A549 (cell line): ENCODE results near the gene HEATR1.

Experiments used
- EP300 ChIP-seq, 2 experiments: fragments of >200 bp; sonication (Bioruptor Twin); formaldehyde crosslinking; IDR thresholded peaks; 2 replicates in 1 of 2; 3 replicates in 1 of 2; pipeline ENCODE4 v1.6.1; 2016 to 2017
- ESRRA ChIP-seq: fragments of 150-350 bp; IDR thresholded peaks from 2 replicates; pipeline ENCODE4 v1.6.1; 2014; ENCODE audit warnings: mild to moderate bottlenecking, low read length, borderline replicate concordance
- FOXS1 ChIP-seq: fragments of 250-450 bp; sonication (Bioruptor Pico); IDR thresholded peaks from 2 replicates; pipeline ENCODE4 v1.5.0; 2020; ENCODE audit warnings: mild to moderate bottlenecking, moderate library complexity
- HOXA7 ChIP-seq: fragments of 250-450 bp; sonication (Bioruptor Pico); IDR thresholded peaks from 2 replicates; pipeline ENCODE4 v1.5.0; 2020; ENCODE audit warnings: mild to moderate bottlenecking, moderate library complexity
- MAZ ChIP-seq: fragments of 150-350 bp; IDR thresholded peaks from 2 replicates; pipeline ENCODE4 v1.6.1; 2014; ENCODE audit warnings: antibody characterized with exemption, low read depth, low read length, borderline replicate concordance
- NFE2L2 ChIP-seq: fragments of 150-350 bp; conservative IDR thresholded peaks from 2 replicates; pipeline ENCODE4 v1.6.1; 2014; ENCODE audit warnings: low read length
- RCOR1 ChIP-seq: fragments of 150-350 bp; IDR thresholded peaks from 2 replicates; pipeline ENCODE4 v1.6.1; 2014; ENCODE audit warnings: antibody characterized with exemption, low read length, low read depth
- TFCP2L1 ChIP-seq: fragments of 250-450 bp; sonication (Bioruptor Pico); IDR thresholded peaks from 2 replicates; pipeline ENCODE4 v1.5.0; 2021; ENCODE audit warnings: mild to moderate bottlenecking
- TF ChIP-seq, protein P1 (sequence below): fragments of >200 bp; sonication (Bioruptor Twin); formaldehyde crosslinking; IDR thresholded peaks from 3 replicates; pipeline ENCODE4 v1.5.1; 2016

DNA sequence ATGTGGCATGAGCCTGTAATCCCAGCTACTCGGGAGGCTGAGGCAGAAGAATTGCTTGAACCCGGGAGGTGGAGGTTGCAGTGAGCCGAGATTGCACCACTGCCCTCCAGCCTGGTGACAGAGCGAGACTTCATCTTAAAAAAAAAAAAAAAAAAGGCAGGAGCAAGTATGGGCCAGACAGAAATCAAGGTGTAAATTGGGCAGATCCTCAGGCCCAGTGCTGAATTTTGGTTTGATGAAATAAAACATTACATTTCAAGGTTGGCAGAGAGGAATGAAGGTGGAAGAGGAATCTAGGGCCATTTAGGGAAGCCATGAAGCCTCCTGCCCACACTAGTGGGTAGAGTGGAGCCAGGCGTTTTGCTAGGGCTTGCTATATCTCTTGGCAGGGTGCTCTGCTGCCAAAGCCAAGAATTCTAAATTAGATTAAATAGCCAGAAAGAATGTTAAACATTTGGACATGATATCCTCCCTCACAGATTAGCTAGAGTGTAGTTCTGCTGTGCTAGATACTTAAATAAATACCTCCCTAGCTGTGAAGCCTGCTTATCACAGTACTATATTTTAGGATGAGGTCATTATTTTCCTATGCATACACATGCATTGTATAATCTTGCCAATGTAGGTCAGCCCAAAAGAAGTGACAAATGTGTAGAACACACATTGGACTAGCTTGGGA is 97.2 kb downstream of the HEATR1 start:
- TF ChIP-seq MAZ (no peak), RCOR1 (no peak), NFE2L2 (no peak), TFCP2L1 (CRISPR knock-in tag) (no peak), EP300 (IDR thresholded peaks at IDR 0.05) (no peak), FOXS1 (CRISPR knock-in tag) (no peak), HOXA7 (CRISPR knock-in tag) (no peak), ESRRA (no peak)
- TF ChIP-seq, protein P1, sequence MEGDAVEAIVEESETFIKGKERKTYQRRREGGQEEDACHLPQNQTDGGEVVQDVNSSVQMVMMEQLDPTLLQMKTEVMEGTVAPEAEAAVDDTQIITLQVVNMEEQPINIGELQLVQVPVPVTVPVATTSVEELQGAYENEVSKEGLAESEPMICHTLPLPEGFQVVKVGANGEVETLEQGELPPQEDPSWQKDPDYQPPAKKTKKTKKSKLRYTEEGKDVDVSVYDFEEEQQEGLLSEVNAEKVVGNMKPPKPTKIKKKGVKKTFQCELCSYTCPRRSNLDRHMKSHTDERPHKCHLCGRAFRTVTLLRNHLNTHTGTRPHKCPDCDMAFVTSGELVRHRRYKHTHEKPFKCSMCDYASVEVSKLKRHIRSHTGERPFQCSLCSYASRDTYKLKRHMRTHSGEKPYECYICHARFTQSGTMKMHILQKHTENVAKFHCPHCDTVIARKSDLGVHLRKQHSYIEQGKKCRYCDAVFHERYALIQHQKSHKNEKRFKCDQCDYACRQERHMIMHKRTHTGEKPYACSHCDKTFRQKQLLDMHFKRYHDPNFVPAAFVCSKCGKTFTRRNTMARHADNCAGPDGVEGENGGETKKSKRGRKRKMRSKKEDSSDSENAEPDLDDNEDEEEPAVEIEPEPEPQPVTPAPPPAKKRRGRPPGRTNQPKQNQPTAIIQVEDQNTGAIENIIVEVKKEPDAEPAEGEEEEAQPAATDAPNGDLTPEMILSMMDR, result no peak
